ACHN (cell line): ENCODE results near the gene PRKAR2B.
"Not testable (repeated sequence)": the region's sequence is repeated elsewhere in the genome, so short reads cannot be mapped to it uniquely, and the experiment has no call there.

Experiments used
- DNase-seq: peaks from one replicate; pipeline ENCODE4 v3.0.0-alpha.2; 2015
- in situ Hi-C: cut with HindIII; loops from 2 replicates; pipeline ENCODE4 v1.10.0; 2017; ENCODE audit warnings: low sequenced_read_pairs, low pct_ligation_motif_present, low pct_unique_long_range_greater_than_20kb

The PRKAR2B gene

DNA sequence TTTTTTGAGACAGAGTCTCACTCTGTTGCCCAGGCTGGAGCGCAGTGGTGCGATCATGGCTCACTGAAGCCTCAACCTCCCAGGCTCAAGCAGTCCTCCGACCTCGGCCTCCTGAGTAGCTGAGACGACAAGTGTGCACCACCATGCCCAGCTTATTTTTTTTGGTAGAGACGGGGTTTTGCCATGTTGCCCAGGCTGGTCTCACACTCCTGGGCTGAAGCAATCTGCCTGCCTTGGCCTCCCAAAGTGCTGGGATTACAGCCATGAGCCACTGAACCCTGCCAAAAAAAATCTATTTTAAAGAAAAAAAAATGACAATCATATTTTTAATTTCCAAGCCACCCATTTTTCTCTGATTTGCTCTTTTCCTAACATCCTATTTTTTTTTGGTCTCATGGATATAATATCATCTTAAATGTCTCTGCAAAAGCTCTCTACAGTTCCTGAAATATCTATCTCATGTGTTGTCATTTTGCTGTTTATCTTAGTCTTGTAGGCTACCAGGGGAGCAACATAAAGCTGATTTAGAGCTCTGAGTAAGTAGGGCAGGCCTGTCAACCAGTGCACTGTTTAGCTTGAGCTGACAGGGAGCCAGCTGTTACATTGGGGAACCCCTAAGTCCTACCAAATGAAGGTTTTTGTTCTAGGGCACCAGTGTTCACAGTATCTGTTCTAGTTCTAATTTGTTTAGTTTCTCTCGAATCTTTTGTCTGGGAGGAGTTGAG, 94.4 kb downstream of the PRKAR2B start:
- DNase-seq: no peak
- in situ Hi-C loops: no loop called here

DNA sequence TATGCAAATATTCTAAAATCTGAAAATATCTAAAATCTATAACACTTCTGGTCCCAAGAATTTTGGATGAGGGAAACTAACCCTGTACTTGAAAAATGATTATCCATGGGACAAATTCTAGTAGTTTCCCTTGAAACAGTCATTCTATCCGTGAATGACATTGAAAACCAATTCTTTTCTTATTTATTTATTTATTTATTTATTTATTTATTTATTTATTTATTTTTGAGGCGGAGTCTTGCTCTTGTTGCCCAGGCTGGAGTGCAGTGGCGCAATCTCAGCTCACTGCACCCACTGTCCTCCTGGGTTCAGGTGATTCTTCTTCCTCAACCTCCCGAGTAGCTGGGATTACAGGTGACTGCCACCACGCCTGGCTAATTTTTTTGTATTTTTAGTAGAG, 99.4 kb downstream of the PRKAR2B start:
- DNase-seq, in situ Hi-C loops: not testable (repeated sequence)

DNA sequence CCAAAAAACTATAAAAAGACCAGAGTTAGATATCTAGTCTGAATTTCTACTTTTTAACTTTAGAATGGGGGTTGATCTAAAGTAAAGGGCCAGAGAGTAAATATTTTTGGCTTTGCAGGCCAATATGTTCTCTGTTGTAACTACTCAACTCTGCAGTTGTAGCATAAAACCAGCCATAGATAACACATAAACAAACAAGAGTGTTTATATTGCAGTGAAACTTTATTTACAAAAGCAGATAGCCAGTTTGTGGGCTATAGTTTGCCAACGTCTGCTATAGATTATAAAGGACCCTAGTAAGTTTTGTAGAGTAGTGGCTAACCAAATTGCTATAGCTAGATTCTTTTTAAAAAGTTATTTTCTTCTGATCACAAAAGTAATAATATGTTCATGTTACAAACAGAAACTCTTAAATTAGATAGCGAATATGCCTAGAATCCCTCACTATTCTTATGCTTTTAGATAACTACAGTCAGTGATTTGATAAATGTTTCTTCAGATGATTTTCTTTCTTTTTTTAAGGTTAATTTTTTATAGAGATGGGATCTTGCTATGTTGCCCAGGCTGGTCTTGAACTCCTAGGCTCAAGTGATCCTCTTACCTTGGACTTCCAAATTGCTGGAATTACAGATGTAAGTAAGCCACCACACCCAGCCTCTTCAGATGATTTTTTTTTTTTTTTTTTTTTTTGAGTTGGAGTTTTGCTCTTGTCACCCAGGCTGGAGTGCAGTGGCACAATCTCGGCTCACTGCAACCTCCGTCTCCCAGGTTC, 100.7 kb downstream of the PRKAR2B start:
- no peak for DNase-seq
- in situ Hi-C loops: no loop called here

DNA sequence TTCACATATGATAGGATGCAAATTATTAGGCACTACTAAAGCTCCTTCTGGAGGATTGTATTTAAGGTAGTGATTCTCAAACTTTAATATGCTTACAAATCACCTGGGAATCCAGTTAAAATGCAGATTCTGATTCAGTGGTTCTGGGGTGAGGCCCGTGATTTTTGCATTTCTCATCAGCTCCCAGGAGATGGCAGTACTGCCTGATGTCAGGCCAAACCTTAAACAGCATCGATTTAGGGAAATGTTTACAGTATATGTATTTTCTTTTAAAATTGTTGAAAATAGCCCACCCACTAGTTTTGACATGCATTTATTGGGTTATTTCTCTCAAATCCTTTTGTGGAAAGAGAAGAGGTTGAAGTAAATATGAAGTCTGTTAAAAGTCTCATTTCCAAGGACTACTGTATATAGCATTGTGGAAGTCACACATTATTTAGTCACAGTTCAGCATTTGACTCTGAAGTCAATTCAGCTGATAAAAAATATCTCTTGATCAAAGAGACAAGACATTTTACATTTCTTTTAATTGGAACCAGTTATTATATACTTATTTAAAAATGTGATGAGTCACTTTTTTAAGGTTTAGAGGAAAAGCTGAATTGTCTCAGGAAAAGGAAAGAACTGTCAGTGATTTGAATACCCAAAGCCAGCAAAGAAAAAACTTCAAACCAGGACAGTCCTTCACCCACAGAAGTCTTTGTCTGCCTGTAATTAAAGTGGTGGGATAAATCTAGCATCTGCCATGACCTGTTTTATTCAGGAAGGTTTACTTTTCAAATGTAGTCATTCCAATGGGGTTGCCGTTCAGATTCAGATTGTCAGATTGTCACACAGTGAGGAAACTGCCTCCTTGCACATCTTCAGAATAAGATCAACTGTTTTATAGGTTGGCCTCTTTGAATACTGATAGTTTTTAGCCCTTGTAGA, 103.2 kb downstream of the PRKAR2B start:
- DNase-seq: peak; percentile 75
- in situ Hi-C loops: no loop called here

DNA sequence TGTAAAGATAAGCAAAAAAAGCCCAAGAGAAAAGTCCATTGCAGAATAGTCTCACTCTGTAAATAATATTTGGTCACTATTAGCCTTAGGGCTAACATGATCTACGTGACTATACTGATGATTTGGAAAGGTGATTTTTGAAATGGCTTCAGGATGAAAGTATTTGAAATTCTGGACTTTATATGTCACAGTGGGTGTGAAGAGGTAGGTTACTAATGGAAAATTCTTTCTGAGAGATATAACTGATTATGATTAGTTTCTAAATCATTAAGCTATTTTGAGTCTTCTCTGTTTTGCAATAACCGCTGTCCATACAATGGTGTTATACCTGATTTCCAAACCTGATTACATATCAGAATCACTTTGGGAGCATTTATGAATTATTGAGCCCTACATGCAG, 104.2 kb downstream of the PRKAR2B start:
- DNase-seq: no peak
- in situ Hi-C loops: no loop called here

DNA sequence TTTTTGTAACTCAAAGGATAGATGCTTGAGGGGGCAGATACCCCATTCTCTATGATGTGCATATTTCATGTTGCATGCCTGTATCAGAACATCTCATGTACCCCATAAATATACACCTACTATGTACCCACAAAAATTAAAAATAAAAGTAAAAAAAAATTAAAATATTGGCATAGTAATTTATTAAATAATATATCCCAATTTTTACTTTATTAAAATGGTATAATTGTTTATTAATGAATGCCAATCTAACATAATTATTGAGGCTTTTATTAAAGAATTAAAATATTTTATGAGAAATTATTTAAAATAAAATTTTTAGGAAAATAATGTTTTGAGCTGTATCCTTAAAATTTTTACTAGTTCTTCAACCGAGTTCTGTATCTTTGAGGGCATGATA, 105.4 kb downstream of the PRKAR2B start:
- no peak for DNase-seq
- in situ Hi-C loops: no loop called here

DNA sequence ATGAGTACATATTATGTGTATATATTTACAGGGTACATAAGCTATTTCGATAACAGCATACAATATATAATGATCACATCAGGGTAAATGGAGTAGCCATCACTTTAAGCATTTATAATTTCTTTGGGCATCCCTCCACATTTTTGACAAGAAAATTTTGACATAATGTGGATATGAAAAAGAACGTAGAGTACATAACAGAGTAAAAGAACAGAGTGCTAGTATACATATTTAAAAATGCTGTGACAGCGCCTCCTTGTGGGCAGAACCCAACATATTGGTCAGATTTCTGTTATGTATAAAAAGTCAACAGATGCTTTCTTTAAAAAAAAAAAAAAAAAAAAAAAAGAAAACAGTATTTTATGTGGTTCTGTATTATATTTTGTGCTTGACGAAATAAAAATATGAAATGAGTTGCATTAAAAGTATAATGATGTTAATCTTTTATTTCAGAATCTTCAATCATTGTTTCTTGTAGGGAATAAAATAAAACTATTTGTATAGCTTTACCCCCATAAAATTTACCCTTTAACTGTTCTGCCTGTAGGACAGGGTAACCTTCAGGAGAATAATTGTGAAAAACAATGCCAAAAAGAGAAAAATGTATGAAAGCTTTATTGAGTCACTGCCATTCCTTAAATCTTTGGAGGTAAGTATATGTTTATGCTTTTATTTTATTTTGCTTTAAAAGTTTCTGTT, 106.0 kb downstream of the PRKAR2B start:
- in situ Hi-C loops: no loop called here
- peak; percentile 84 for DNase-seq

DNA sequence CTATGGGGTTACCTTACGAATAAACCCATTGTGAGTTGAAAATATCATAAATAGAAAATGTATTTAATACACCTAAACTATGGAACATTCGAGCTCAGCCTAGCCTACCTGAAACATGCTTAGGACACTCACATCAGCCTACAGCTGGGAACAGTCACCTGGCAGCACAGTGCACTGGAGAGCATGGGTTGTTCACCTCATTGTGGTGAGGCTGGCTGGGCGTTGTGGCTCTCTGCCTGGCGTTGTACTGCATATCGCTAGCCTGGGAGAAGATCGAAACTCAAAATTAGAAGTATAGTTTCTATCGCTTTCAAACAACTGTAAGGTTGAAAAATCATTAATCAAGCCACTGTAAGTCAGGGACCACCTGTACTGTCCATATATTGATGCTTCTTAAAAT, 107.0 kb downstream of the PRKAR2B start:
- in situ Hi-C loops: no loop called here

DNA sequence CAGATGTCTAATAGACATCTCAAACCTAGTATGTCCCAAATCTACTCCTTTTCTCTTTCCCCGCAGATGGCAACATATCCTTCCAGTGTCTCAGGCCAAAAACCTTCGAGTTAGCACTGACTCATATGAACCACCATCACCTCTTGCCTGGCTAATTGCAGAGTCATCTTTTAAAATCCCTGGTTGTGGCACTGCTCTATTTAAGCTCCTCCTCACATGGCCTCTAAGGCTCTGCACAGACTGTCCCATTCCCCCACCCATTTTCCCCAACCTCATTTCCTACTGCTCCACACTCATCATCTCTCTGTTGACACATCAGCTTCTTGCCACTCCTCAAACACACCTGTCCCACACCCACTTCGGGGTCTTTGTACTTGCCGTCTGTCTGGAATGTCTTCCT, 107.5 kb downstream of the PRKAR2B start:
- in situ Hi-C loops: no loop called here

More for the DNA sequence above, 107.0 kb downstream of the PRKAR2B start:
- no peak for DNase-seq

DNA sequence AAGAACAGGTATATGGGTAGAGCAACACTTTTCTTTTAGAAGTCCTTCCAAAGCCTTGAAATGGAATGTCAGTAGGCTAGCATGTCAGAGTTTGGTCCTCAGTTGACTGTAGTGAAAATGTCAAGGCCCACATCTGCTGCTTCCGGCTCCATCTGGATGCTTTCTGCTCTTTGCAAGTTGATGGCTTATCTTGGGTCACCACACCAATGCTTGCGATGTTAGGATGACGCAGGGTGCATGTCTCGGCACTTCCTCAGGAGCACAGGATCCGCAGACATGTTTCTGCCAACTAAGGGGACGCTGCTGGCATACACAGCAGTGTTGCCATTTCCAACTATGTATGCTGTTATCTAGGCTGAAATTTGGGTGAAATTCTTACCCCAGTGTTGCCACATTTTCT, 110.3 kb downstream of the PRKAR2B start:
- no peak for DNase-seq
- in situ Hi-C loops: no loop called here

More for the DNA sequence above, 107.5 kb downstream of the PRKAR2B start:
- DNase-seq: peak; percentile 19

DNA sequence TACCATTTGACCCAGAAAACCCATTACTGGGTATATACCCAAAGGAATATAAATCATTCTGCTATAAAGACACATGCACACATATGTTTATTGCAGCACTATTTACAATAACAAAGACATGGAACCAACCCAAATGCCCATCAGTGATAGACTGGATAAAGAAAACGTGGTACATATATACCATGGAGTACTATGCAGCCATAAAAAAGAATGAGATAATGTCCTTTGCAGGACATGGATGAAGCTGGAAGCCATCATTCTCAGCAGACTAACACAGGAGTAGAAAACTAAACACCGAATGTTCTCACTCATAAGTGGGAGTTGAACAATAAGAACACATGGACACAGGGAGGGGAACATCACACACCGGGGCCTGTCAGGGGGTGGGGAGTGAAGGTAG, 111.2 kb downstream of the PRKAR2B start:
- in situ Hi-C loops, DNase-seq: not testable (repeated sequence)

DNA sequence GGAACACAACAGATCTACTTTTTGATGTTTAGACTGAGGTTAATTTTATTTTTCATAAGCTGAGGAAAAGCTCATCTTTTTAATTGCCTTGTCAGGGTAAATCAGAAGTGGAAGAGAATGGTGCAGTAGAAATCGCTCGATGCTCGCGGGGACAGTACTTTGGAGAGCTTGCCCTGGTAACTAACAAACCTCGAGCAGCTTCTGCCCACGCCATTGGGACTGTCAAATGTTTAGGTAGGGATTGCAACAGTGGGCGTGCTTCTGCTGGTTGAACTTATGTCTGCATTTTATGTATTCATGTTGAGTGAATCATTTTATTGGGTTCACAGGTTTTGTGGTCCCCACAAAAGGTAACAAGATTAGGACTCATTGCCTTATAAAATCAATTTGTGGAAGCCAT, 112.6 kb downstream of the PRKAR2B start:
- DNase-seq: no peak
- in situ Hi-C loops: no loop called here

DNA sequence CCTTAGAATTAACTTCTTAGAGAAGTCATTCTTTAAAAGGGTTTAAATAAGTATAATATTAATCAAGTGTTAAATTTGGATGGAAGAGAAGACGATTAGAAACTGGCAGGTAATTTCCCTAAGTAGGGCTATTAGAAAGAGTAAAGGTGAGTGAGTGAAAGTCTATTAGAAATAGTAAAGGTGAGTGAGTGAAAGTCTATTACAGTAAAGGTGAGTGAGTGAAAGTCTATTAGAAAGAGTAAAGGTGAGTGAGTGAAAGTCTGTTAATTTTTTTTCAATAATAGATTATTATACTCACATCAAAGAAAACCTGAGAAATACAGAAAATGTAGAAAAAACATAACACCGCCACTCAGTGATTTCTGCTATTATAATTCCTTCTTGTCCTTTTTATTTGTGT, 113.5 kb downstream of the PRKAR2B start:
- in situ Hi-C loops: no loop called here
- no peak for DNase-seq

DNA sequence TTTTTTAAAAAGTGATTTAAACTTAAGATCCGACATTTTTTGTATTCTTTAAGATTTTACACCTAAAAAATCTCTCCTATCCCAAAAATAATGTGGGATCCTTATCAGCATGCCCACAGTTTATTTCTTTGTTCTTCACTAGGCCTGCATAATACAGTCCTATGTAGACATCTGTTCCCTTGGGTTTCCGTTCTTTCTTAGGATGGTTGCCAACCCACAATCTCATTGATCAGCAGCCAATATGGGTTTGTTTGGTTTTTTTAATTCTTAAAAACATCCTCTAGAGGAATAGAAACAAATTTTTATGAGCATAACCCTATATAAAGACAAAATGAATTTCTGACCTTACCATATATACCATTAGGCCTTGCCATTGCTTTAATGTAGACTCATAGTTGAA, 115.9 kb downstream of the PRKAR2B start:
- in situ Hi-C loops: no loop called here
- DNase-seq: no peak

DNA sequence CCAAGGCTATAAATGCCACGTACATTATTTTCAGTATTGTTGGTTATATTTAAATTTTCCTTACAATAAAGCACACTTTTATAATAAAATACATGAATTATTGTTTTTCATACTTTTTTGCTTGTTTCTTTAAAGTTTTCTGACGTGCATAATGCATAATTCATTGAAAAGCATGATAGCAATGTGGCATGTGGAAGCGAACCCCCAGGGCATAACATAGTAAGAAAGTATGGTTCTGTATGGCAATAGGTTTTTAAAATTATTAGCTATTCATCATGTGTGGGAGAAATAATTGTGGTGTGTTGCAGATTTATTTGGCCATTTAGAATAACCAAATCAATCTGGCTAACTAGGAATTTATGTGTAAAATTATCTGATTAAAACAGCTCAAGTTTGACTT, 116.9 kb downstream of the PRKAR2B start:
- no peak for DNase-seq
- in situ Hi-C loops: no loop called here

DNA sequence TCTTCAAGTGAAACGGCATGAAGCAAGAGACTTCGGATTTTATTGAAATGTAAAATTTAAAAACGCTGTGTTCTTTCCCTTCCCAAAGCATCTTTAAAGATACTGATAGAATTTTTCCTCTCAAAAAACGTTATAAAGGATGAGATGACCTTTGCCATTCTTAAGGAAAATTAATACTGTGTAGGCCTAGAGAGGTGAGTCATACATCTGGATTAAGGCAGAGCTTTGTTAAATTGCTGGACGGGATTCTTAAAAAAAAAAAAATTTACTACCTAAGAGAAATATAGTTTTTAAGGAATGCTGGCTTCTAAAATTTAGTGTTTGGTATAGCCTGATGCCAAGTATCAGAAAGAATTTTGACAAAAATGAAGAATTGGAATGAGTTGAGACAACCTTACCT, 118.0 kb downstream of the PRKAR2B start:
- in situ Hi-C loops: no loop called here
- no peak for DNase-seq

DNA sequence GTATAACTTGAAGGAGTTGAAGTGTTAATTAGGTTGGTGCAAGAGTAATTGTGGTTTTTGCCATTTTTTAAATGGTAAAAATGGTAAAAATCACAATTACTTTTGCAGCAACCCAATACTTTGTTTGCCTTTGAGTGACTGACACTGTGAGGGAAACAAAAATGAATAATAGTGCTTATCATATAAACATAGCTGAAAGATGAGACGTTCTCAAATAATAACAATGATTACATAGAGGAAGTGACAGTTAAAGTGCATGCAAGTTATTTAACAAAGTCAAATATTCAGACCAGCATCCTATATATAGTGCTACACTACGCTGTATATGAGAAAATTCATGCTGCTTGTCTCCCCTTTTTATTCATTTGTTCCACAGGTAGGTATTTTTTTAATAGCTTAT, 119.6 kb downstream of the PRKAR2B start:
- DNase-seq: no peak
- in situ Hi-C loops: no loop called here

DNA sequence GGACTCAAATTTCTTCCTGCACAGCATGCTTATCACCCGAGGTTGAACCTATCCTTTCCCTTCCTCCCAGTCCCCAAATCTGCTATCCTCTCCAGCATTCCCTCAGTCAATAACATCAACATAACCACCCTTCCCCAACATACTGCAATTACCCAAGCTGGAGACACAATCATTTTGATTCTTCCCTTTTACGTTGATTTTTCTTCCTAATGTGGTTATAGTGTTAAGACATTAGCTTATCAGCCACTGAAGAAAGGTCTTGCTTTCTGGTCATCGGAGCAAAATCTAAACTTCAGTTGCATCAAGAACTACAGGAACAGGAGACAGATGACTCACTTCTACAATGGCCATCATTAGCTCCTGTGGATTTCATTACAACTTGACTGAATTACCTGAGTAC, 120.8 kb downstream of the PRKAR2B start:
- no peak for DNase-seq
- in situ Hi-C loops: no loop called here
